CD14-positive monocyte (primary cell): Measurements from ENCODE around the gene PFAS. TPM values are rescaled to one million over a fixed set of nuclear protein-coding genes. Genes with fewer than 3 reads are reported as not detected.

Experiments
- DNase-seq, 3 donors: peaks; one replicate each; pipeline ENCODE4 v3.0.0-alpha.2; 2011 to 2022
- H2AFZ ChIP-seq: 2 replicates; pipeline ENCODE4 v1.6.0; 2012; ENCODE audit warnings: mild to moderate bottlenecking, low read depth, low read length, inconsistent platforms; ENCODE audit not compliant: insufficient read depth, poor library complexity, severe bottlenecking
- H3K27ac ChIP-seq, 2 donors: 1 replicate in 1 of 2; 2 replicates in 1 of 2; pipeline ENCODE4 v1.5.1; 2012 to 2013; ENCODE audit warnings: low read length in 2 of 2, control low read depth in 1 of 2, inconsistent platforms in 1 of 2, low read depth in 1 of 2, mild to moderate bottlenecking in 1 of 2
- H3K27me3 ChIP-seq, 2 donors: one replicate each; pipeline versions ENCODE4 v1.6.0 to v1.6.1; 2011 to 2013; ENCODE audit warnings: low read length in 2 of 2; ENCODE audit not compliant: control insufficient read depth in 2 of 2, insufficient read depth in 2 of 2
- H3K36me3 ChIP-seq, 2 donors: replicated peaks in 1 of 2; 1 replicate in 1 of 2; 2 replicates in 1 of 2; pipeline versions ENCODE4 v1.5.1 to v1.6.1; 2012 to 2013; ENCODE audit warnings: low read length in 2 of 2, control low read depth in 1 of 2, inconsistent platforms in 1 of 2, mild to moderate bottlenecking in 1 of 2; ENCODE audit not compliant: insufficient read depth in 2 of 2, control insufficient read depth in 1 of 2
- H3K4me1 ChIP-seq, 2 donors: 1 replicate in 1 of 2; 2 replicates in 1 of 2; pipeline versions ENCODE4 v1.5.1 to v1.6.1; 2012 to 2013; ENCODE audit warnings: low read length in 2 of 2, control low read depth in 1 of 2, inconsistent platforms in 1 of 2, mild to moderate bottlenecking in 1 of 2, moderate library complexity in 1 of 2; ENCODE audit not compliant: insufficient read depth in 2 of 2, control insufficient read depth in 1 of 2
- H3K4me2 ChIP-seq: replicated peaks from 2 replicates; pipeline ENCODE3; 2012; ENCODE audit warnings: low read length, moderate library complexity, mild to moderate bottlenecking; ENCODE audit not compliant: poor library complexity, severe bottlenecking; ENCODE audit errors: extremely low read depth
- H3K4me3 ChIP-seq, 3 experiments: fragments of 200-600 bp in 1 of 3; sonication (generic) in 1 of 3; replicated peaks in 1 of 3; 1 replicate in 2 of 3; 2 replicates in 1 of 3; pipeline ENCODE4 v1.5.1; 2011 to 2013; ENCODE audit warnings: low read length in 3 of 3, mild to moderate bottlenecking in 3 of 3, control low read depth in 2 of 3, low read depth in 2 of 3, inconsistent platforms in 1 of 3, moderate library complexity in 1 of 3
- H3K79me2 ChIP-seq: 2 replicates; pipeline ENCODE4 v1.6.0; 2012; ENCODE audit warnings: mild to moderate bottlenecking, control low read depth, inconsistent platforms, low read length, moderate library complexity; ENCODE audit not compliant: insufficient read depth
- H3K9ac ChIP-seq: 2 replicates; pipeline ENCODE4 v1.6.0; 2017; ENCODE audit warnings: low read length, mild to moderate bottlenecking; ENCODE audit not compliant: insufficient read depth, poor library complexity, severe bottlenecking
- H3K9me3 ChIP-seq, 2 donors: replicated peaks in 1 of 2; 1 replicate in 1 of 2; 2 replicates in 1 of 2; pipeline versions ENCODE4 v1.5.1 to v1.6.1; 2012 to 2013; ENCODE audit warnings: low read length in 2 of 2, control low read depth in 1 of 2; ENCODE audit not compliant: control insufficient read depth in 1 of 2, insufficient read depth in 1 of 2
- H4K20me1 ChIP-seq: 2 replicates; pipeline ENCODE4 v1.6.0; 2012; ENCODE audit warnings: mild to moderate bottlenecking, low read length, control low read depth, moderate library complexity; ENCODE audit not compliant: insufficient read depth
- H3K27ac Mint-ChIP-seq, 7 donors: one replicate each; pipeline ENCODE4 v1.8.0; 2020; ENCODE audit warnings: mild to moderate bottlenecking in 7 of 7, mixed read lengths in 7 of 7, moderate library complexity in 6 of 7, inconsistent platforms in 2 of 7
- H3K27me3 Mint-ChIP-seq, 3 donors: one replicate each; pipeline ENCODE4 v1.8.0; 2021 to 2022; ENCODE audit warnings: low read depth in 3 of 3, mild to moderate bottlenecking in 3 of 3, mixed read lengths in 3 of 3, moderate library complexity in 3 of 3, inconsistent platforms in 1 of 3
- H3K36me3 Mint-ChIP-seq, 2 donors: one replicate each; pipeline ENCODE4 v1.8.0; 2020; ENCODE audit warnings: mixed read lengths in 2 of 2, inconsistent platforms in 1 of 2, mild to moderate bottlenecking in 1 of 2
- H3K4me1 Mint-ChIP-seq: one replicate; pipeline ENCODE4 v1.8.0; 2020; ENCODE audit warnings: mild to moderate bottlenecking, mixed read lengths
- H3K4me3 Mint-ChIP-seq, 2 donors: one replicate each; pipeline ENCODE4 v1.8.0; 2020; ENCODE audit warnings: mild to moderate bottlenecking in 2 of 2, mixed read lengths in 2 of 2, moderate library complexity in 1 of 2
- H3K9me3 Mint-ChIP-seq, 7 donors: one replicate each; pipeline ENCODE4 v1.8.0; 2020 to 2022; ENCODE audit warnings: mixed read lengths in 7 of 7, mild to moderate bottlenecking in 6 of 7, moderate library complexity in 6 of 7, inconsistent platforms in 2 of 7
- WGBS: methylation state at CpG from one replicate; pipeline ENCODE4 v1.1.5; 2013; ENCODE audit warnings: missing lambda C conversion rate; ENCODE audit not compliant: insufficient coverage; 5-methylcytosine and 5-hydroxymethylcytosine counted together
- intact Hi-C, 2 donors: fragments of 100-400 bp; cut with micrococcal nuclease; formaldehyde crosslinking; loops; one replicate each; pipeline versions ENCODE4 v1.15.0 to v1.15.1; 2023
- polyA plus RNA-seq, 3 donors: library from polyadenylated mRNA; depleted of rRNA in 1 of 3; unstranded in 2 of 3; stranded (reverse) in 1 of 3; fragments of 300-500 nt in 2 of 3; fragments of >200 nt in 1 of 3; fragmentation: Illumina TruSeq in 2 of 3; gene quantifications; 1 replicate in 2 of 3; 2 replicates in 1 of 3; pipeline ENCODE4 v1.2.3, GENCODE V29; 2012 to 2021
- TF ChIP-seq, protein P1 (sequence below): fragments of 200-600 bp; IDR thresholded peaks from one replicate; pipeline ENCODE4 v1.8.0; 2022; ENCODE audit warnings: antibody characterized with exemption, mild to moderate bottlenecking

Gene PFAS
- polyA plus RNA-seq, 3 donors, result 4.1 to 12.8 (median 4.4) TPM

GRCh38 chr17:8256691-8257090, 7.6 kb downstream of the PFAS start:
- H3K4me3 ChIP-seq, result no peak overlapping the region
- WGBS, result 93% methylated on average over 2 of the region's 6 CpGs
- intact Hi-C loops, result no loop called here
- H3K36me3 Mint-ChIP-seq, result peaks cover 36 to 53% of the 10 kb centered on the region in 2 donors
- H3K9me3 ChIP-seq, result no peaks in the 10 kb centered on the region
- no peak overlapping the region for H3K27ac Mint-ChIP-seq
- no peaks in the 10 kb centered on the region for H4K20me1 ChIP-seq
- H3K4me1 Mint-ChIP-seq, result no peaks in the 10 kb centered on the region
- H3K36me3 ChIP-seq, result peaks cover 24 to 50% of the 10 kb centered on the region in 2 donors
- no peaks in the 10 kb centered on the region for H3K4me1 ChIP-seq
- no peaks in the 10 kb centered on the region for H3K9me3 Mint-ChIP-seq
- H3K27ac ChIP-seq, result no peak overlapping the region
- H3K27me3 ChIP-seq, result no peaks in the 10 kb centered on the region
- peaks cover 4% of the 10 kb centered on the region for H3K79me2 ChIP-seq
- no peak overlapping the region for H3K4me2 ChIP-seq
- DNase-seq, result no peak
- no peak overlapping the region for H3K4me3 Mint-ChIP-seq
- H2AFZ ChIP-seq, result no peak overlapping the region
- TF ChIP-seq, protein P1, sequence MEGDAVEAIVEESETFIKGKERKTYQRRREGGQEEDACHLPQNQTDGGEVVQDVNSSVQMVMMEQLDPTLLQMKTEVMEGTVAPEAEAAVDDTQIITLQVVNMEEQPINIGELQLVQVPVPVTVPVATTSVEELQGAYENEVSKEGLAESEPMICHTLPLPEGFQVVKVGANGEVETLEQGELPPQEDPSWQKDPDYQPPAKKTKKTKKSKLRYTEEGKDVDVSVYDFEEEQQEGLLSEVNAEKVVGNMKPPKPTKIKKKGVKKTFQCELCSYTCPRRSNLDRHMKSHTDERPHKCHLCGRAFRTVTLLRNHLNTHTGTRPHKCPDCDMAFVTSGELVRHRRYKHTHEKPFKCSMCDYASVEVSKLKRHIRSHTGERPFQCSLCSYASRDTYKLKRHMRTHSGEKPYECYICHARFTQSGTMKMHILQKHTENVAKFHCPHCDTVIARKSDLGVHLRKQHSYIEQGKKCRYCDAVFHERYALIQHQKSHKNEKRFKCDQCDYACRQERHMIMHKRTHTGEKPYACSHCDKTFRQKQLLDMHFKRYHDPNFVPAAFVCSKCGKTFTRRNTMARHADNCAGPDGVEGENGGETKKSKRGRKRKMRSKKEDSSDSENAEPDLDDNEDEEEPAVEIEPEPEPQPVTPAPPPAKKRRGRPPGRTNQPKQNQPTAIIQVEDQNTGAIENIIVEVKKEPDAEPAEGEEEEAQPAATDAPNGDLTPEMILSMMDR, result no peak
- no peak overlapping the region for H3K9ac ChIP-seq
- peaks cover 0 to 2% (median 0%) of the 10 kb centered on the region in 3 donors for H3K27me3 Mint-ChIP-seq

GRCh38 chr17:8257801-8258200, 8.7 kb downstream of the PFAS start:
- Mint-ChIP-seq H3K27ac (no peak overlapping the region), H3K27me3 (peaks cover 0 to 2% (median 0%) of the 10 kb centered on the region in 3 donors), H3K4me1 (no peaks in the 10 kb centered on the region), H3K9me3 (no peaks in the 10 kb centered on the region), H3K4me3 (no peak overlapping the region), H3K36me3 (peaks cover 38 to 56% of the 10 kb centered on the region in 2 donors)
- Histone ChIP-seq H3K4me3 (no peak overlapping the region), H3K4me2 (no peak overlapping the region), H3K79me2 (peaks cover under 1% of the 10 kb centered on the region), H3K27ac (no peak overlapping the region), H4K20me1 (no peaks in the 10 kb centered on the region), H3K9me3 (no peaks in the 10 kb centered on the region), H3K9ac (no peak overlapping the region), H3K27me3 (no peaks in the 10 kb centered on the region), H2AFZ (no peak overlapping the region), H3K36me3 (peaks cover 26 to 62% of the 10 kb centered on the region in 2 donors), H3K4me1 (no peaks in the 10 kb centered on the region)
- TF ChIP-seq, protein P1, result no peak
- DNase-seq, result no peak
- 97% methylated on average over 7 of the region's 8 CpGs for WGBS
- intact Hi-C loops, result no loop called here
